ENCODE data around the gene ACBD7. TPM values are rescaled to one million over a fixed set of nuclear protein-coding genes. Genes with fewer than 3 reads are reported as not detected.

ACBD7 gene
- polyA plus RNA-seq, 4 donors: 5.3 to 9.0 (median 6.5) TPM

GRCh38 chr10:15092855-15093408 lies 4.4 kb upstream of the ACBD7 start:
- no peak for DNase-seq (ENCODE audit: low read depth in 4 of 4, low spot score in 3 of 4)

GRCh38 chr10:15091418-15091817 lies 2.8 kb upstream of the ACBD7 start:
- DNase-seq (ENCODE audit: low read depth in 4 of 4, low spot score in 3 of 4): no peak

- peak; percentile 65 to 81 (median 72) for DNase-seq (ENCODE audit: low read depth in 4 of 4, low spot score in 3 of 4)
These were observed 4.1 kb downstream of the ACBD7 start for GRCh38 chr10:15084502-15084922.

- no peak for DNase-seq (ENCODE audit: low read depth in 4 of 4, low spot score in 3 of 4)
These were observed 4.7 kb downstream of the ACBD7 start for GRCh38 chr10:15083674-15084501.

GRCh38 chr10:15075421-15075820 lies 13.2 kb downstream of the ACBD7 start:
- no peak for DNase-seq (ENCODE audit: low read depth in 4 of 4, low spot score in 3 of 4)

GRCh38 chr10:15072358-15072757 lies 16.2 kb downstream of the ACBD7 start:
- DNase-seq (ENCODE audit: low read depth in 4 of 4, low spot score in 3 of 4): no peak

GRCh38 chr10:15069230-15069629 lies 19.3 kb downstream of the ACBD7 start:
- DNase-seq (ENCODE audit: low read depth in 4 of 4, low spot score in 3 of 4): no peak

GRCh38 chr10:15068802-15069201 lies 19.8 kb downstream of the ACBD7 start:
- DNase-seq (ENCODE audit: low read depth in 4 of 4, low spot score in 3 of 4): no peak

GRCh38 chr10:15067154-15067553 lies 21.4 kb downstream of the ACBD7 start:
- DNase-seq (ENCODE audit: low read depth in 4 of 4, low spot score in 3 of 4): no peak

- no peak for DNase-seq (ENCODE audit: low read depth in 4 of 4, low spot score in 3 of 4)
These were observed 27.9 kb downstream of the ACBD7 start for GRCh38 chr10:15060638-15061037.

- DNase-seq (ENCODE audit: low read depth in 4 of 4, low spot score in 3 of 4): no peak
These were observed 28.7 kb downstream of the ACBD7 start for GRCh38 chr10:15059914-15060313.

- DNase-seq (ENCODE audit: low read depth in 4 of 4, low spot score in 3 of 4): no peak
These were observed 29.9 kb downstream of the ACBD7 start for GRCh38 chr10:15058689-15059088.

GRCh38 chr10:15053061-15053460 lies 35.5 kb downstream of the ACBD7 start:
- no peak for DNase-seq (ENCODE audit: low read depth in 4 of 4, low spot score in 3 of 4)

- no peak for DNase-seq (ENCODE audit: low read depth in 4 of 4, low spot score in 3 of 4)
These were observed 36.5 kb downstream of the ACBD7 start for GRCh38 chr10:15052121-15052520.

GRCh38 chr10:15049533-15049932 lies 39.0 kb downstream of the ACBD7 start:
- no peak for DNase-seq (ENCODE audit: low read depth in 4 of 4, low spot score in 3 of 4)

GRCh38 chr10:15046626-15047025 lies 42.0 kb downstream of the ACBD7 start:
- peak in 2 of 4 donors; percentile 12 to 14 for DNase-seq (ENCODE audit: low read depth in 4 of 4, low spot score in 3 of 4)

GRCh38 chr10:15045380-15045779 lies 43.2 kb downstream of the ACBD7 start:
- no peak for DNase-seq (ENCODE audit: low read depth in 4 of 4, low spot score in 3 of 4)

GRCh38 chr10:15043674-15044073 lies 44.9 kb downstream of the ACBD7 start, which contains the start of gene OLAH:
Gene OLAH (plus strand): TSS chr10:15043943. CDS start chr10:15047289, 3,346 bp downstream.
- no peak for DNase-seq (ENCODE audit: low read depth in 4 of 4, low spot score in 3 of 4)

GRCh38 chr10:15038416-15038815 lies 50.2 kb downstream of the ACBD7 start:
- DNase-seq (ENCODE audit: low read depth in 4 of 4, low spot score in 3 of 4): no peak

GRCh38 chr10:15037691-15038090 lies 50.9 kb downstream of the ACBD7 start:
- no peak for DNase-seq (ENCODE audit: low read depth in 4 of 4, low spot score in 3 of 4)

- DNase-seq (ENCODE audit: low read depth in 4 of 4, low spot score in 3 of 4): no peak
These were observed 52.9 kb downstream of the ACBD7 start for GRCh38 chr10:15035385-15036301.

Data from left renal pelvis (tissue), 4 donors.